HCT116 (cell line): ENCODE results near the gene SRGAP1.

ENCODE experiments used
- EZH2 ChIP-seq: fragments of 200-600 bp; sonication (generic); IDR thresholded peaks from 2 replicates; pipeline ENCODE4 v1.6.1; 2017; ENCODE audit warnings: antibody characterized with exemption, mixed run types
- EZH2phosphoT487 ChIP-seq: fragments of 200-600 bp; IDR thresholded peaks from 2 replicates; pipeline ENCODE4 v1.6.1; 2018; ENCODE audit warnings: antibody characterized with exemption, borderline replicate concordance
- POLR2A ChIP-seq: IDR thresholded peaks from 2 replicates; pipeline ENCODE4 v1.7.0; 2011; ENCODE audit warnings: borderline replicate concordance; ENCODE audit not compliant: insufficient read depth, insufficient read length; ENCODE audit errors: extremely low read depth
- POLR2AphosphoS5 ChIP-seq: IDR thresholded peaks from 2 replicates; pipeline ENCODE4 v1.6.1; 2011; ENCODE audit warnings: mild to moderate bottlenecking, low read depth, low read length, moderate library complexity
- RAD21 ChIP-seq: IDR thresholded peaks from 2 replicates; pipeline ENCODE4 v1.6.1; 2012; ENCODE audit warnings: low read depth, mild to moderate bottlenecking
- SRF ChIP-seq: IDR thresholded peaks from 2 replicates; pipeline ENCODE4 v1.6.1; 2012; ENCODE audit warnings: low read depth
- YY1 ChIP-seq: IDR thresholded peaks from 2 replicates; pipeline ENCODE4 v1.6.1; 2011; ENCODE audit warnings: low read length, low read depth, moderate library complexity, mild to moderate bottlenecking; ENCODE audit not compliant: insufficient replicate concordance; ENCODE audit errors: extremely low read depth
- ZNF274 ChIP-seq: fragments of 200-500 bp; sonication (Bioruptor generic); IDR thresholded peaks from 2 replicates; pipeline ENCODE4 v1.6.1; 2014; ENCODE audit warnings: mild to moderate bottlenecking, low read depth, low read length, inconsistent platforms
- TF ChIP-seq, protein P1 (sequence below), 3 experiments: fragments of 200-600 bp in 1 of 3; sonication (generic) in 1 of 3; IDR thresholded peaks in 2 of 3; conservative IDR thresholded peaks in 1 of 3; 2 replicates each; pipeline ENCODE4 v1.5.1; 2012 to 2017; ENCODE audit warnings: low read depth in 2 of 3, low read length in 2 of 3, antibody characterized with exemption in 1 of 3, borderline replicate concordance in 1 of 3, control low read depth in 1 of 3, mild to moderate bottlenecking in 1 of 3, mixed read lengths in 1 of 3, mixed run types in 1 of 3, moderate library complexity in 1 of 3; ENCODE audit not compliant: insufficient read depth in 1 of 3
- TF ChIP-seq, protein P2 (sequence below): IDR thresholded peaks from 2 replicates; pipeline ENCODE4 v1.6.1; 2012
- TF ChIP-seq, protein P3 (sequence below): IDR thresholded peaks from 2 replicates; pipeline ENCODE4 v1.6.1; 2012; ENCODE audit warnings: low read depth

DNA sequence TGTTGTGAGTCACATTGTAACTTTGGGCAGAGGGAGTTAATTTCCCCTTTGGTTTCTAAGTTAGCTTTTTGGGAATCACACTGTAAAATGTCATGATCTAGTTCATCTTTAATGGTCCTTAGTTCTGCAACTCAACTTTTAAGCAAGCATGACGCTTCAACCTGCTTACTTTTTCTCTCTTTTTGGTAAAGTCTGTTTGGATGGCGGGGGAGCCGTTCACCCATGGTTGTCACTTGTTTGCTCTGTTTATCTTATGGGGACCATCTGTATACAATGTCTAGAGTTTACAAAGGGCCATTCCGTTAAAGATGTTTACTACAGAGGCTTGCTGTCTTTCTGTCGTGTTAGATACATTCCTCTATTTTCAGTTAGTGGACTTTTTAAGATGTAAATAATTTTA is 172.0 kb downstream of the SRGAP1 start:
- TF ChIP-seq EZH2 (no peak), ZNF274 (no peak), RAD21 (no peak), POLR2AphosphoS5 (no peak), POLR2A (no peak), YY1 (no peak), SRF (no peak), EZH2phosphoT487 (no peak)
- TF ChIP-seq, protein P1, sequence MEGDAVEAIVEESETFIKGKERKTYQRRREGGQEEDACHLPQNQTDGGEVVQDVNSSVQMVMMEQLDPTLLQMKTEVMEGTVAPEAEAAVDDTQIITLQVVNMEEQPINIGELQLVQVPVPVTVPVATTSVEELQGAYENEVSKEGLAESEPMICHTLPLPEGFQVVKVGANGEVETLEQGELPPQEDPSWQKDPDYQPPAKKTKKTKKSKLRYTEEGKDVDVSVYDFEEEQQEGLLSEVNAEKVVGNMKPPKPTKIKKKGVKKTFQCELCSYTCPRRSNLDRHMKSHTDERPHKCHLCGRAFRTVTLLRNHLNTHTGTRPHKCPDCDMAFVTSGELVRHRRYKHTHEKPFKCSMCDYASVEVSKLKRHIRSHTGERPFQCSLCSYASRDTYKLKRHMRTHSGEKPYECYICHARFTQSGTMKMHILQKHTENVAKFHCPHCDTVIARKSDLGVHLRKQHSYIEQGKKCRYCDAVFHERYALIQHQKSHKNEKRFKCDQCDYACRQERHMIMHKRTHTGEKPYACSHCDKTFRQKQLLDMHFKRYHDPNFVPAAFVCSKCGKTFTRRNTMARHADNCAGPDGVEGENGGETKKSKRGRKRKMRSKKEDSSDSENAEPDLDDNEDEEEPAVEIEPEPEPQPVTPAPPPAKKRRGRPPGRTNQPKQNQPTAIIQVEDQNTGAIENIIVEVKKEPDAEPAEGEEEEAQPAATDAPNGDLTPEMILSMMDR (IDR thresholded peaks at IDR 0.05 in 2 of 3, conservative IDR thresholded peaks at IDR 0.05 in 1 of 3; ENCODE audit: borderline replicate concordance in 1 of 3, insufficient read depth in 1 of 3, low read depth in 2 of 3, low read length in 2 of 3), result no peak
- TF ChIP-seq, protein P2, sequence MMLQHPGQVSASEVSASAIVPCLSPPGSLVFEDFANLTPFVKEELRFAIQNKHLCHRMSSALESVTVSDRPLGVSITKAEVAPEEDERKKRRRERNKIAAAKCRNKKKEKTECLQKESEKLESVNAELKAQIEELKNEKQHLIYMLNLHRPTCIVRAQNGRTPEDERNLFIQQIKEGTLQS, result no peak
- TF ChIP-seq, protein P3, sequence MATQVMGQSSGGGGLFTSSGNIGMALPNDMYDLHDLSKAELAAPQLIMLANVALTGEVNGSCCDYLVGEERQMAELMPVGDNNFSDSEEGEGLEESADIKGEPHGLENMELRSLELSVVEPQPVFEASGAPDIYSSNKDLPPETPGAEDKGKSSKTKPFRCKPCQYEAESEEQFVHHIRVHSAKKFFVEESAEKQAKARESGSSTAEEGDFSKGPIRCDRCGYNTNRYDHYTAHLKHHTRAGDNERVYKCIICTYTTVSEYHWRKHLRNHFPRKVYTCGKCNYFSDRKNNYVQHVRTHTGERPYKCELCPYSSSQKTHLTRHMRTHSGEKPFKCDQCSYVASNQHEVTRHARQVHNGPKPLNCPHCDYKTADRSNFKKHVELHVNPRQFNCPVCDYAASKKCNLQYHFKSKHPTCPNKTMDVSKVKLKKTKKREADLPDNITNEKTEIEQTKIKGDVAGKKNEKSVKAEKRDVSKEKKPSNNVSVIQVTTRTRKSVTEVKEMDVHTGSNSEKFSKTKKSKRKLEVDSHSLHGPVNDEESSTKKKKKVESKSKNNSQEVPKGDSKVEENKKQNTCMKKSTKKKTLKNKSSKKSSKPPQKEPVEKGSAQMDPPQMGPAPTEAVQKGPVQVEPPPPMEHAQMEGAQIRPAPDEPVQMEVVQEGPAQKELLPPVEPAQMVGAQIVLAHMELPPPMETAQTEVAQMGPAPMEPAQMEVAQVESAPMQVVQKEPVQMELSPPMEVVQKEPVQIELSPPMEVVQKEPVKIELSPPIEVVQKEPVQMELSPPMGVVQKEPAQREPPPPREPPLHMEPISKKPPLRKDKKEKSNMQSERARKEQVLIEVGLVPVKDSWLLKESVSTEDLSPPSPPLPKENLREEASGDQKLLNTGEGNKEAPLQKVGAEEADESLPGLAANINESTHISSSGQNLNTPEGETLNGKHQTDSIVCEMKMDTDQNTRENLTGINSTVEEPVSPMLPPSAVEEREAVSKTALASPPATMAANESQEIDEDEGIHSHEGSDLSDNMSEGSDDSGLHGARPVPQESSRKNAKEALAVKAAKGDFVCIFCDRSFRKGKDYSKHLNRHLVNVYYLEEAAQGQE, result no peak
